ENCODE data around the gene TECTB.

GRCh38 chr10:112335868-112336265, 52.7 kb downstream of the TECTB start:
- TF ChIP-seq SP1 (CRISPR knock-in tag; conservative IDR thresholded peaks at IDR 0.05) (no peak), MAX (CRISPR knock-in tag; IDR thresholded peaks at IDR 0.05) (no peak), ETV6 (CRISPR knock-in tag; IDR thresholded peaks at IDR 0.05) (no peak), FOXP1 (CRISPR knock-in tag; IDR thresholded peaks at IDR 0.05; ENCODE audit: borderline replicate concordance) (no peak), CTCF (IDR thresholded peaks at IDR 0.05) (no peak), ZNF671 (CRISPR knock-in tag; IDR thresholded peaks at IDR 0.05) (no peak), MLX (CRISPR knock-in tag; IDR thresholded peaks at IDR 0.05) (no peak)
